Myometrial cell (primary cell): Measurements from ENCODE around the gene AKAP13. TPM values are rescaled to one million over a fixed set of nuclear protein-coding genes. Genes with fewer than 3 reads are reported as not detected.

ENCODE experiments used
- total RNA-seq: library from RNA; depleted of rRNA; stranded (reverse); fragments of >200 nt; gene quantifications from 2 replicates; pipeline ENCODE4 v1.2.3, GENCODE V29; 2015

Gene AKAP13, protein sequence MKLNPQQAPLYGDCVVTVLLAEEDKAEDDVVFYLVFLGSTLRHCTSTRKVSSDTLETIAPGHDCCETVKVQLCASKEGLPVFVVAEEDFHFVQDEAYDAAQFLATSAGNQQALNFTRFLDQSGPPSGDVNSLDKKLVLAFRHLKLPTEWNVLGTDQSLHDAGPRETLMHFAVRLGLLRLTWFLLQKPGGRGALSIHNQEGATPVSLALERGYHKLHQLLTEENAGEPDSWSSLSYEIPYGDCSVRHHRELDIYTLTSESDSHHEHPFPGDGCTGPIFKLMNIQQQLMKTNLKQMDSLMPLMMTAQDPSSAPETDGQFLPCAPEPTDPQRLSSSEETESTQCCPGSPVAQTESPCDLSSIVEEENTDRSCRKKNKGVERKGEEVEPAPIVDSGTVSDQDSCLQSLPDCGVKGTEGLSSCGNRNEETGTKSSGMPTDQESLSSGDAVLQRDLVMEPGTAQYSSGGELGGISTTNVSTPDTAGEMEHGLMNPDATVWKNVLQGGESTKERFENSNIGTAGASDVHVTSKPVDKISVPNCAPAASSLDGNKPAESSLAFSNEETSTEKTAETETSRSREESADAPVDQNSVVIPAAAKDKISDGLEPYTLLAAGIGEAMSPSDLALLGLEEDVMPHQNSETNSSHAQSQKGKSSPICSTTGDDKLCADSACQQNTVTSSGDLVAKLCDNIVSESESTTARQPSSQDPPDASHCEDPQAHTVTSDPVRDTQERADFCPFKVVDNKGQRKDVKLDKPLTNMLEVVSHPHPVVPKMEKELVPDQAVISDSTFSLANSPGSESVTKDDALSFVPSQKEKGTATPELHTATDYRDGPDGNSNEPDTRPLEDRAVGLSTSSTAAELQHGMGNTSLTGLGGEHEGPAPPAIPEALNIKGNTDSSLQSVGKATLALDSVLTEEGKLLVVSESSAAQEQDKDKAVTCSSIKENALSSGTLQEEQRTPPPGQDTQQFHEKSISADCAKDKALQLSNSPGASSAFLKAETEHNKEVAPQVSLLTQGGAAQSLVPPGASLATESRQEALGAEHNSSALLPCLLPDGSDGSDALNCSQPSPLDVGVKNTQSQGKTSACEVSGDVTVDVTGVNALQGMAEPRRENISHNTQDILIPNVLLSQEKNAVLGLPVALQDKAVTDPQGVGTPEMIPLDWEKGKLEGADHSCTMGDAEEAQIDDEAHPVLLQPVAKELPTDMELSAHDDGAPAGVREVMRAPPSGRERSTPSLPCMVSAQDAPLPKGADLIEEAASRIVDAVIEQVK (N-terminal part only)
- 45.9 and 52.8 TPM in 2 replicates for total RNA-seq

DNA sequence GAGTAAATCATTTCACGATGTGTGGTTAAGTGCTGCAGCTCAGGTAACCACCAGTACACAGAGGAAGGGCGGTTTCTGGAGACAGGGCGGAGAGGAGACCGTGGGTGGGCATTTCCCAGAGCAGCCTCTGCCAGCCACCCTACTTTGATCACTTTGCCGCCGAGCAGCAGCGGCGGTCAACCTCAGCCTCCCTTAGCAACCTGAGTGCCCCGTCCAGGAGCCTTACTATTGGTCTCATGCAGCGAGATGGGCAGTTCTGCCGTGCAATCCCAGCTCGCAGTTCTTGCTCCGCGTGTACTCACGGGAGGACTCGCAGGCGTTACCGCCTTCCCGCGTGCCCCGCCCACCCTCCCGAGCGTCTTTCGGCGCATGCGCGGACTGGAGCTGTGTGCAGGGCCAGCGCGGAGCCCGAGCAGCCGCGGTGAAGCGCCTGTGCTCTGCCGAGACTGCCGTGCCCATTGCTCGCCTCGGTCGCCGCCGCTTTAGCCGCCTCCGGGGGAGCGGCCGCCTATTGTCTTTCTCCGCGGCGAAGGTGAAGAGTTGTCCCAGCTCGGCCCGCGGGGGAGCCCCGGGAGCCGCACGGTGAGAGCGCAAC is at the start of gene AKAP13:
AKAP13 (plus strand) TSS at position 387 of the 595 bp plus-strand sequence. CDS start 105,118 bp downstream, outside the sequence.

DNA sequence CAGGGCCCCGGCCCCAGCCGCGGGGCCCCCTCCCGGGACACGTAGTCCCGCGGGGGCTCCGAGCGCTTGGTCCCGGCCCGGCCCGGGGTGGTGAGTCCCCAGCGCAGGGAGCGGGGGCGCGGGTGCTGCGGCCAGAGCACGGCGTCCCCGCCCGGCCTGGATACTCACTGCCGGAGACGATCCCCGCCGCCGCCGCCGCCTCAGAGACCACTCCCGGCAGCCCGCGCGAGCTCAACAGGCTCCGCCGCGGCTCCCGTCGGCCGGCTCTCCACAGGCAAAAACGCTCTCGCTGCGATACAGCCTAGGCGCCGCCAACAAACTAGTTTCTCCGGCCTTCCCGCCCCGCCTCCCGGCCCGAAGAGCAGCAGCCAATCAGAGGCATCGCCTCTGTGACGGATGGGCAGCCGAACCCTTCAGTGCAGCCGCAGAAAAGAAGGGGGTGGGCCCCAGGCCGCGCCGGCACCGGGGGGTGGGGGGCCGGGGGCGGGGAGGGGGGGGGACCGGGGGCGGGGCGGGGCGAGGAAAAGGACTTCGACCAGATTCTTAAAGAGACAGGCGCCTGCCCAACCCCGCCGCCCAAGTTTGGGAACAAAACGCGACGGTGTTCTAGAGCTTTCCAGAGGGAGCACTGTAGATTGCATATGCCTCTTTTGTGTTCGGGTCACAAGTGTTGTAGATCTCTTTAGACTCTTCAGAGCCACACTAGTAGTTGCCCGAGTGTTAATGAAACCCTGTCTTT is 414.4 kb downstream of the AKAP13 start, which contains the start of gene KLHL25:
KLHL25 (minus strand) TSS at position 328 of the 739 bp plus-strand sequence. CDS start 25,115 bp downstream, outside the sequence.

